HPDE6-E6E7 (cell line): ENCODE results near the gene DLG2.

Experiments used
- DNase-seq: peaks from one replicate; pipeline ENCODE4 v3.0.0; 2011; ENCODE audit warnings: missing footprints; ENCODE audit errors: extremely low spot score

DLG2 gene

GRCh38 chr11:83410605-83411565, 2216.3 kb downstream of the DLG2 start:
- no peak for DNase-seq

GRCh38 chr11:83409891-83410290, 2217.3 kb downstream of the DLG2 start:
- no peak for DNase-seq

GRCh38 chr11:83409476-83409875, 2217.7 kb downstream of the DLG2 start:
- DNase-seq = no peak

GRCh38 chr11:83408946-83409345, 2218.2 kb downstream of the DLG2 start:
- DNase-seq = no peak
